Erythroblast (primary cell): ENCODE results near the gene DGKB.

Experiments used
- DNase-seq, 2 experiments: peaks; one replicate each; lab custom pipeline; 2025; lab: John Stamatoyannopoulos, UW
- GATA1 ChIP-seq: IDR thresholded peaks from 2 replicates; pipeline ENCODE4 v1.6.1; 2011; ENCODE audit warnings: low read depth, mild to moderate bottlenecking, control low read depth, low read length, moderate library complexity
- POLR2A ChIP-seq: IDR thresholded peaks from 2 replicates; pipeline ENCODE4 v1.6.1; 2011; ENCODE audit warnings: mild to moderate bottlenecking, low read length

DGKB gene

GRCh38 chr7:14902589-14903067, at the start of gene DGKB:
DGKB (minus strand) TSS chr7:14902751.
- DNase-seq = no peak
- TF ChIP-seq GATA1 = no peak
- no peak for TF ChIP-seq POLR2A

GRCh38 chr7:14950013-14950412, 47.5 kb upstream of the DGKB start:
- TF ChIP-seq GATA1 = no peak
- TF ChIP-seq POLR2A = no peak
- DNase-seq = no peak

GRCh38 chr7:14938181-14938580, 35.6 kb upstream of the DGKB start:
- no peak for TF ChIP-seq GATA1
- no peak for TF ChIP-seq POLR2A
- DNase-seq = no peak

GRCh38 chr7:14937581-14937980, 35.0 kb upstream of the DGKB start:
- TF ChIP-seq GATA1 = no peak
- TF ChIP-seq POLR2A = no peak
- DNase-seq = no peak

GRCh38 chr7:14936554-14936953, 34.0 kb upstream of the DGKB start:
- DNase-seq = no peak
- TF ChIP-seq POLR2A (no peak), GATA1 (no peak)

- TF ChIP-seq POLR2A = no peak
- TF ChIP-seq GATA1 = no peak
These were observed 32.3 kb upstream of the DGKB start for GRCh38 chr7:14934839-14935238.

GRCh38 chr7:14931511-14932215, 29.1 kb upstream of the DGKB start:
- DNase-seq = no peak
- TF ChIP-seq POLR2A = no peak
- no peak for TF ChIP-seq GATA1

More at GRCh38 chr7:14934839-14935238, 32.3 kb upstream of the DGKB start:
- no peak for DNase-seq

- no peak for DNase-seq
- TF ChIP-seq POLR2A (no peak), GATA1 (no peak)
These were observed 21.8 kb upstream of the DGKB start for GRCh38 chr7:14924398-14924797.

- no peak for TF ChIP-seq POLR2A
- no peak for TF ChIP-seq GATA1
- no peak for DNase-seq
These were observed 8.5 kb upstream of the DGKB start for GRCh38 chr7:14911077-14911476.

GRCh38 chr7:14908697-14909096, 6.1 kb upstream of the DGKB start:
- no peak for DNase-seq
- TF ChIP-seq POLR2A (no peak), GATA1 (no peak)

- DNase-seq = no peak
- no peak for TF ChIP-seq GATA1
- no peak for TF ChIP-seq POLR2A
These were observed 3.2 kb upstream of the DGKB start for GRCh38 chr7:14905764-14906163.

- TF ChIP-seq POLR2A (no peak), GATA1 (no peak)
- no peak for DNase-seq
These were observed 2.5 kb downstream of the DGKB start for GRCh38 chr7:14900051-14900450.

GRCh38 chr7:14899030-14899429, 3.5 kb downstream of the DGKB start:
- no peak for DNase-seq
- TF ChIP-seq POLR2A = no peak
- no peak for TF ChIP-seq GATA1

- no peak for TF ChIP-seq POLR2A
- no peak for TF ChIP-seq GATA1
- DNase-seq = no peak
These were observed 6.1 kb downstream of the DGKB start for GRCh38 chr7:14896461-14896860.

- TF ChIP-seq POLR2A (no peak), GATA1 (no peak)
- DNase-seq = no peak
These were observed 7.7 kb downstream of the DGKB start for GRCh38 chr7:14894826-14895225.

GRCh38 chr7:14892961-14893360, 9.6 kb downstream of the DGKB start:
- no peak for DNase-seq
- no peak for TF ChIP-seq GATA1
- no peak for TF ChIP-seq POLR2A
